Hepatocyte (in vitro differentiated cells): ENCODE results near the gene SNTG2.

Experiments
- EZH2 ChIP-seq: fragments of 200-600 bp; sonication (generic); IDR thresholded peaks from 2 replicates; pipeline ENCODE4 v1.6.1; 2016; ENCODE audit warnings: antibody characterized with exemption, mild to moderate bottlenecking, borderline replicate concordance
- EZH2phosphoT487 ChIP-seq: fragments of 200-600 bp; sonication (generic); IDR thresholded peaks from one replicate; pipeline ENCODE4 v1.6.1; 2018; ENCODE audit warnings: antibody characterized with exemption, mild to moderate bottlenecking, low read depth, moderate library complexity; ENCODE audit not compliant: unreplicated experiment, severe bottlenecking
- TF ChIP-seq, protein P1 (sequence below): fragments of 200-600 bp; sonication (generic); IDR thresholded peaks from 2 replicates; pipeline ENCODE4 v1.5.1; 2016; ENCODE audit warnings: antibody characterized with exemption, mild to moderate bottlenecking; ENCODE audit not compliant: poor library complexity

- TF ChIP-seq, protein P1, sequence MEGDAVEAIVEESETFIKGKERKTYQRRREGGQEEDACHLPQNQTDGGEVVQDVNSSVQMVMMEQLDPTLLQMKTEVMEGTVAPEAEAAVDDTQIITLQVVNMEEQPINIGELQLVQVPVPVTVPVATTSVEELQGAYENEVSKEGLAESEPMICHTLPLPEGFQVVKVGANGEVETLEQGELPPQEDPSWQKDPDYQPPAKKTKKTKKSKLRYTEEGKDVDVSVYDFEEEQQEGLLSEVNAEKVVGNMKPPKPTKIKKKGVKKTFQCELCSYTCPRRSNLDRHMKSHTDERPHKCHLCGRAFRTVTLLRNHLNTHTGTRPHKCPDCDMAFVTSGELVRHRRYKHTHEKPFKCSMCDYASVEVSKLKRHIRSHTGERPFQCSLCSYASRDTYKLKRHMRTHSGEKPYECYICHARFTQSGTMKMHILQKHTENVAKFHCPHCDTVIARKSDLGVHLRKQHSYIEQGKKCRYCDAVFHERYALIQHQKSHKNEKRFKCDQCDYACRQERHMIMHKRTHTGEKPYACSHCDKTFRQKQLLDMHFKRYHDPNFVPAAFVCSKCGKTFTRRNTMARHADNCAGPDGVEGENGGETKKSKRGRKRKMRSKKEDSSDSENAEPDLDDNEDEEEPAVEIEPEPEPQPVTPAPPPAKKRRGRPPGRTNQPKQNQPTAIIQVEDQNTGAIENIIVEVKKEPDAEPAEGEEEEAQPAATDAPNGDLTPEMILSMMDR: peak; percentile 15
- no peak for TF ChIP-seq EZH2
- TF ChIP-seq EZH2phosphoT487: no peak
Measured at GRCh38 chr2:1147873-1148612, 197.4 kb downstream of the SNTG2 start.
